ENCODE results near the gene CA7.
A peak's percentile ranks its signal among the peaks of the same experiment; 100 is the strongest.
"Not testable (repeated sequence)": the region's sequence is repeated elsewhere in the genome, so short reads cannot be mapped to it uniquely, and the experiment has no call there.

CA7 gene

DNA sequence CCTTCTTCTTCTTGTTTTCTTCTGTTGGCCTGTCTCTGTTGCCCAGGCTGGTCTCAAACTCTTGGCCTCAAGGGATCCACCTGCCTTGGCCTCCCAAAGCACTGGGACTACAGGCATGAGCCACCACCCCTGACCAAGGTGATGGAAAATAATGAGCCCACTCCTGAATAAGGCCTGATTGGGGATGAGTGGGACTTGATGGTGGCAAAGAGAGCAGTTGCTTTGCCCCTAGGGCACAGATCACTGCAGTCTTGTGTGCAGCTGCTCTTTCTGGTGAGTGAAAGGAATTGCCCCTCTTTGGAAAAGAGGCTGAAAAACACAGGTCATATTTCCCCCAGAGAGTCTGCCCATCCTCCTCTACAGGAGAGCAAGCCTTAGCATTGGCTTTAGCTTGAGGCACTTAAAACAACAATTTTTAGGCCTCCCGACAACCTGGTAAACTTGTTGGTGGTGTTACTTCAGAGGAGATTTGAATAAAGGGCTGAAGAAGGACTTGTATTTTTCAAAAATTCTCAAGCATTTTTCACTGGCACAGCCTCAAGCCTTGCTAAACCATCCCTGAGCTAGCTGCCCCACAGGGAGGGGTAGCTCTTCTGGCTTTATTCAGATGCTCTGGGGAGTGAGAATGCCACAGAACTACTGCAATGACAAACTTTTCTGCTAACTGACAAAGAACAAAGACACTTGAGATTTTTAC is 30.0 kb downstream of the CA7 start:
- peak; percentile 37 for DNase-seq

DNA sequence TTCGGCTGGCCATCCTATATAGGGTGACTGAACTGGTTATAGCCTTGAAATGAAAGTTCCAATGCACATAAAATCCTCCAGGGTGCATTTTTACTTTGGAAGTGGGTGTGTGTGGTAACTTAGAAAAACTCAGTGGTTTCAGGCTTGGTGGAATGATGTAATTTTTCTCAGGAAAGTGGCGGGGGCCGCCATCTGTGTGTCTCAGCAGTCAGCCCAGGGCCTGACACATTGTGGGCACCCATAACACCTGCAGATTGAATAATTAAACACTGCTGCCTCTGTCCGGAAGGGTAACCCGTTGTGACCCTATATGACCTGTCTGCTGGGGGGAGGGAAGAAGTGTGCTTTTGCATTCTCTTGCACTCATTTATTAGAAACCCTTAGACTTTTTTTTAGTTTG is 33.9 kb downstream of the CA7 start:
- DNase-seq = no peak

DNA sequence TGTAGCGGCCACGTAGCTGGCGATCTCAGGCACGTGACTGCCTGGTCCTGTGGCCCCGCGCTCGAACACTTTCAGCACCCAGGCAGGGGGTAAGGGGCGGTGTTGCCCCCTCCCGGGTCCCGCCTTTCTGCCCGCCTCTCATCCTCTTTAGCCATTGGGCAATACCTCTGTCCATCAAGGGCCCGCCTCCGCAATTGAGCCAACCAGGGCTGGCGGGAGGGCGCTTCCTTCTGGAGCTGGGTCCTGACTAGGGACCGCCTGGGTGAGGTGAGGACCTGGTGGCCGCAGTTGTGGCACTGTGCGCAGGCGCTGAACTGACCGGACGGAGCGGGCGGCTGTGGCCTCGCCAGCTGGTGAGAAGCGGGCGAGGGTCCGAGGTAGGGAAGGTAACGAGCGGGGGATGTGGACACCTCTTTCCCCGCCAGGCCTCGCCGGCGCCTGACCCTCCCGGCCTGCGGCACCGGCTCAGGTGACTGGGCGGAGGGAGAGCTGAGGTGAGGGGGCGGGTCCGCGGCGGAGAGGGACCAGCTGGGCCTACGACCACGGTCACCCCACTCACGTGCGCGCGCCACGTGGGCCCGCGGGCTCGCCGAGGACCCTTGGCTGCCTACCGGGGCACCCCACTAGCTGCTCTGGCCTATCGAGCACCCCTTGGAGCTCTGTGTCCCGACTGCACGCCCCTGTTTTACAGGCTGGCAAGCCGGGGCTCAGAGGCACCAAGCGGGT is 36.2 kb downstream of the CA7 start, which contains the start of gene PDP2:
PDP2 (plus strand) TSS at position 228 of the 726 bp plus-strand sequence. CDS start 3,770 bp downstream, outside the sequence.
- peak; percentile 95 for DNase-seq

DNA sequence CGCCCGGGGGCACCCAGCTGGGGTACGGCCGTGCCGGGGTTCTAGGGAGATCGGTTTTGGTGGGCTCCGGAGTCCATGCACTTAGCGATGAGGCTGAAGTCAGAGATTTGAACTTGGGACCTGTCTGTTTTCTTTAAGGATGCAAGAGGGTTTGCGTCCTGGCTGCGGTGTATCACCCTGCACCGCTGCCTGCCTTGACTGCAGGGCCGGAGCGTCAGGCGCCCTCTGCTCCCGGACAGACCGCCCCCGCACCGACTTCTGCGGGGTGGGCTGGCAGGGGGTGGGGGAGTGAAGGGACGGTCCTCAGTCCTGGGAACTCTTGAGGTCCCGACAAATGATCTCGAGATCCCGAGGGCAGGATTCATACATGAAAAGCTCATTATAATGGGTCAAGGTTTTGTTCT is 36.8 kb downstream of the CA7 start:
- DNase-seq = peak; percentile 28

DNA sequence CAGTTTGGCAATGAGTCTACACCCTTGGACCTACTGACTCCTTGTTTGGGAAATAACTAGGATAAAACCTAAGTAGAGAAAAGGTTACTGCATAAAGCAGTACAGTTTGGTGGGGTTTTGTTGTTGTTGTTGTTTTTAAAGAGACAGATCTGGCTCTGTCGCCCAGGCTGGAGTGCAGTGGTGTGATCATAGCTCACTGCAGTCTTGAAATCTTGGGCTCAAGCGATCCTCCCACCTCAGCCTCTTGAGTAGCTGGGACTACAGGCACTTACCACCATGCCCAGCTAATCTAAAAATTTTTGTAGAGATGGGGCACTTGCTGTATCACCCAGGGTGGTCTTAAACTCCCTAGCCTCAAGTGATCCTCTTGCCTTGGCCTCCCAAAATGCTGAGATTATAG is 37.3 kb downstream of the CA7 start:
- no peak for DNase-seq

DNA sequence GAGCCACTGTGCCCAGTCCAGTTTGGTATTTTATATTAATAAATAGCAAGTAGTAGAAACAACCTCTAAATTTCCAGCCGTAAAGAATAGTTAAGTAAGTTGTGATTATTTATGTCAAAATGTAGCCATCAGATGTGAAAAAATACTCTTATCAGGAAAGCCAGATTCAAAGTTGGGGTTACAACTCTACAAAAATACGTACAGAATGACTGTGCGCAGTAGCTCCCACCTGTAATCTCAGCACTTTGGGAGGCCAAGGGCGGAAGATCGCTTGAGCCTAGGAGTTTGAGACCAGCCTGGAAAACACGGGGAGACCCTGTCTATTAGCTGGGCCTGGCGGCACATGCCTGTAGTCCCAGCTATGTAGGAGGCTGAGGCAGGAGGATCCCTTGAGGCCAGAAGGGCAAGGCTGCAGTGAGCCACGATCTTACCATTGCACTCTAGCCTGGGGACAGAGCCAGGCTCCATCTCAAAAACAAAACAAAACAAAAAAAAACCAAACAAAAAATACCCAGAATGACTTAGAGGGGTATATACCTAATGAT is 37.8 kb downstream of the CA7 start:
- no peak for DNase-seq

DNA sequence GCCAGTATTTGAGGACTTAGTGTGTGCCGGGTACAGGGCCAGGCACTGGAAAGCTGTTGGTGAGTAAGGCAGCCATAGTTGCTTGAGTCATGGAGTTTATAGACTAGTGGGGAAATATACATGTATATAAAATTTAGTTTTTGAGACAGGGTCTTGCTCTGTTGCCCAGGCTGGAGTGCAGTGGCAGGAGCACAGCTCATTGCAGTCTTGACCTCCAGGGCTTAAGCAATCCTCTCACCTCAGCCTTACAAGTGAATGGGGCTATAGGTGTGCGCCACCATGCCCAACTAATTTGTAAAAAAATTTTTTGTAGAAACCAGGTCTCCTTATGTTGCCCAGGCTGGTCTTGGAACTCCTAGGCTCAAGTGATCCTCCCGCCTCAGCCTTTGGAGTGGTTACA is 38.5 kb downstream of the CA7 start:
- no peak for DNase-seq

DNA sequence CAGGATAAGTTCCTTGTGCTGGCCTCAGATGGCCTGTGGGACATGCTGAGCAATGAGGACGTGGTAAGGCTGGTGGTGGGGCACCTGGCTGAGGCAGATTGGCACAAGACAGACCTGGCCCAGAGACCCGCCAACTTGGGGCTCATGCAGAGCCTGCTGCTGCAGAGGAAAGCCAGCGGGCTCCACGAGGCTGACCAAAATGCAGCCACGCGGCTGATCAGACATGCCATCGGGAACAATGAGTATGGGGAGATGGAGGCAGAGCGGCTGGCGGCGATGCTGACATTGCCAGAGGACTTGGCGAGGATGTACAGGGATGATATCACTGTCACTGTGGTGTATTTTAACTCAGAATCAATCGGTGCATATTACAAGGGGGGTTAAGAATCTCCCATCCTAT is 41.3 kb downstream of the CA7 start:
- no peak for DNase-seq

DNA sequence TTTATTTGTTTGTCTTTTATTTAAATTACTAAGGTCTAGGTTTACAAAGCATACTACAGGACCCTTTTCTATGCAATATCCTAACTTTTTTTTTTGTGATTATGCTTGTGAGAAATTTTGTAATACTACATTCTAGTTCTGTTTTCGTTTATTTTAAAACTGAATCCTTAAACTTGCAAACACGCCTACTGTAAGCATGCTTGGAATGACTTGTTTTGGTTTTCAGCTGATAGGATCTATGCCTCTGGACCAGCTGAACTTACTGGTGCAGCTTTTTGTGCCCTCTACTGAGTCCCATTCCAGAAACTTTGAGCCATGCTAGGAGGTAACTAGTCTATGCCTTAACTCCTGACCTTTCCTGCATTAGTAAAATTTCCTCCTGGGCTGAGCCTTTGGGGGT is 42.1 kb downstream of the CA7 start:
- no peak for DNase-seq

DNA sequence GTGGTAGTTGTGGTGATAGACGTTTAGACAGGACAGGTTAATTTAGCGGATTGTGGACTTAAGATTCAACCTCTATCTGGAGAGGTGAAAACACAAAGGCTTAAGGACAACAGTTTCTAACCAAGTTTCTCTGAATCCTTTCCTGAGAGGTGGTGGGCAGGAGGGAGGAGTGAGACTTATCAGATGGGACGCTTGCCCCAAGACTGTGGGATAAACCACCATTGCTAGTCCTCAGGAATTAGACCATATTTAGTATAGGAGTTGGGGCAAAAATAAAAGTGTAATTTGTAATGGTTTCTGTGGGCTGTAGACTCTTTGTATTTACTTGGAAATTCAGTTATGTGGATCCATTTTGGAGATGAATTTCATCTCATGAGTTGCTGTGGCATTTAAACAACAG is 42.7 kb downstream of the CA7 start:
- no peak for DNase-seq

DNA sequence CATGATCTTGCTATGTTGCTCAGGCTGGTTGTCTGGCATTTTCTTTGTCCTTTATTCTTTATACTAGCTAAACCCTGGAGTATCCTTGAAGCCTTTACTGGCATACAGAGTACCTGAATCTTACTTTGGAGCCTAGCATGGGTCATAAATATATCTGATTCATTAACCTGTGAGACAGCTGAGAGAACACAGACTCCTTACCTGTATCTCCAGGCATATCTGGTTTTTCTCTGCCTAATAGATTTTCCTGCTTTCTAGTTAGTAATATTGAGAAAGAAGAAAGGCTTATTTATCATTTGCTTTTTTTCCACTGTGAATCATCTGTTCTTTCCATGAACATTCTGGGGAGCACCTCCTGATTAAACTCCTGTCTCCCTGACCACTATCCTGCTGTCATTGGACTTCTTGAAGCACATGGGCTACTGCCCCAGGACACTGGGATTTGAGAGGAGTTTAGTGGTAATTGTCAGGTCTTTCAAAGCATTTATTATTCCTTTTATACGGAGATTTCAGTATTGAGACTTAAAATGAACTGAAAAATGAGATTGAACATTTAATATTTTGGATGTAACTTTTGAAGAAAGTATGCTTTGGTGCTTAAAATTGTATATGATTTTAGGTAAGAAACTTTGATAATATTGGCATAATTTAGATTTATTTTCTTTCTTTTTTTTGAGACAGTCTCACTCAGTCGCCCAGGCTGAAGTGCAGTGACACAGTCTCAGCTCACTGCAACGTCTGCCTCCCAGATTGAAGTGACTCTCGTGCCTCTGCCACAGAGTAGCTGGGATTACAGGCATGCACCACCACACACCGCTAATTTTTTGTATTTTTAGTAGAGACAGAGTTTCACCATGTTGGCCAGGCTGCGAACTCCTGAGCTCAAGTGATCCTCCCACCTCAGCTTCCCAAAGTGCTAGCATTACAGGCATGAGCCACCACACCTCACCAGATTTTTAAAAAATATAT is 44.7 kb downstream of the CA7 start:
- DNase-seq = no peak

DNA sequence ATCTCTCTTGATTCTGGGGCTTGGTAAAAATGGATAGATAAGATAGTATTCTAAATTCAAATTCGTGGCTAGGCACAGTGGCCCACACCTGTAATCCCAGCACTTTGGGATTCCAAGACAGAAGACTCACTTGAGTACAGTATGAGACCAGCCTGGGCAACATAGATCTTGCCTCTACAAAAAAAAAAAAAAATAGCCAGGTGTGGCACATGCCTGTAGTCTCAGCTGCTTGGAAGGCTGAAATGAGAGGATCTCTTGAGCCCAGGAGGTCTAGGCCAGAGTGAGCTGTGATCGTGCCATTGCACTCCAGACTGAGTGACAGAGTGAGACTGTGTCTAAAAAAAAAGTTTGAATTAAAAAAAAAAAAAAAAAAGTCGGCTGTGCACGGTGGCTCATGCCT is 45.4 kb downstream of the CA7 start:
- no peak for DNase-seq

DNA sequence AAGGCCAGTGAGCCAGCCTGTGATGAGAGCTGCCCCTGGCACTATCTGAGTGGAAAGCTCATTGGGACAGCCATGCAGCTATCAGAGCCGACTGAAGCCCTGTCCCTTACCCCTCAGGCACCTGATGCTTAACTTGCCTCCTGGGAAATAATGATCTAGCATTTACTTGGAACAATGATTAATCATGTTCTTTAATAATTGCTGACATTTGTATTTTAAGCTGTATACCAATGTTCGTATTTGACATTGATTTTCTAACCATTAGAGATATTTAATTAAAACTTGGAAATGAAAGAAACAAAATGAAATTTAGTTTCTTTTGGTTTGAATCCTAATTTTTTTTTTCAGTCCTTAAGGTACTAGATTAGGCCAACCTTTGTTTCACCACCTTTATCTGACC is 46.6 kb downstream of the CA7 start:
- DNase-seq = no peak

DNA sequence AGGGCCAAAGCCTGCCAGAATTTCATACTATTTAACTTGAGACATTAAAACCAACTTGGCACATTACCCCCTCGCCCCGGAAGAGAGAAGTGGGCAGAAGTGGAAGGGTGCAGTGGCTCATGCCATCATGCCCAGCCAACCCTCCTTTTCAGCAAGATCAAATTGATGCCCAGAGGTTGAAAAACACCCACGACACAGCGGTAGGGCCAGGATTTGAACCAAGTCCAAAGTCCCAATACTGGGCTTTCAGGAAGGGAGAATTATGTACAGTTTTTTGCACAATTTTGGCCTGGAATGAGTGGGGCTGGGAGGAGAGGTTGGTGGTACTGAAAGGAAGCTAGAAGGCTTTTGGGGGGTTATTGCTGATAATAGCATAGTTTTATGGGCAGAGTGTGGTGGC is 47.1 kb downstream of the CA7 start:
- no peak for DNase-seq

DNA sequence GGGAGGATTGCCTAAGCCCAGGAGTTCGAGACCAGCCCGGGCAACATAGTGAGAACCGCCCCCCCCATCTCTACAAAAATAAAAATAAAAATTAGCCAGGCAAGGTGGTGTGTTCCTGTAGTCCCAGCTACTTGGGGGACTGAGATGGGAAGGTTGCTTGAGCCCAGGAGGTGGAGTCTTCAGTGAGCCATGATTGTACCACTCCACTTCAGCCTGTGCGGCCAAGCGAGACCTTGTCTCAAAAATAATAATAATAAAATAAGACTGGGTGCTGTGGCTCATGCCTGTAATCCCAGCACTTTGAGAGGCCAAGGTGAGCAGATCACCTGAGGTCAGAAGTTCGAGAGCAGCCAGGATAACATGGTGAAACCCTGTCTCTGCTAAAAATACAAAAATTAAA is 47.6 kb downstream of the CA7 start:
- DNase-seq = no peak

DNA sequence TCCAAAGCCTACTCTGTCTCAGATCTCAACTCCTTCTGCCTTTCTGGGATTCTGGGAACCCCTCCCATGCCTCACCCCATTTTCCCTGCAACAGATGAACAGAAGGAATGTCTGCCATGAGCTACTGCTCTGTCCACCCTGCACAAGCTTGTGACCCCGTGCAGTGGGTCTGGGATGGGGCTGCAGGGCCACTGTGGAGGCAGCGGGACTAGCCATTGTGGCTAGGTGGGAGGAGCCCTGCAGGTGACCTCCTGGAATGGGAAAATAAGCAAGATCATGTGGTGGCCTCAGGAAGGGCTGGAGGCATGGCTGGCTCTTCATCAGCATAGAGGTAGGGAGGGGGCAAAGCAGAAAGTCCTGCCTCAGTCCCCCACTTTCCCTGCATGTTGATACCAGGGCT is 49.8 kb downstream of the CA7 start:
- no peak for DNase-seq

DNA sequence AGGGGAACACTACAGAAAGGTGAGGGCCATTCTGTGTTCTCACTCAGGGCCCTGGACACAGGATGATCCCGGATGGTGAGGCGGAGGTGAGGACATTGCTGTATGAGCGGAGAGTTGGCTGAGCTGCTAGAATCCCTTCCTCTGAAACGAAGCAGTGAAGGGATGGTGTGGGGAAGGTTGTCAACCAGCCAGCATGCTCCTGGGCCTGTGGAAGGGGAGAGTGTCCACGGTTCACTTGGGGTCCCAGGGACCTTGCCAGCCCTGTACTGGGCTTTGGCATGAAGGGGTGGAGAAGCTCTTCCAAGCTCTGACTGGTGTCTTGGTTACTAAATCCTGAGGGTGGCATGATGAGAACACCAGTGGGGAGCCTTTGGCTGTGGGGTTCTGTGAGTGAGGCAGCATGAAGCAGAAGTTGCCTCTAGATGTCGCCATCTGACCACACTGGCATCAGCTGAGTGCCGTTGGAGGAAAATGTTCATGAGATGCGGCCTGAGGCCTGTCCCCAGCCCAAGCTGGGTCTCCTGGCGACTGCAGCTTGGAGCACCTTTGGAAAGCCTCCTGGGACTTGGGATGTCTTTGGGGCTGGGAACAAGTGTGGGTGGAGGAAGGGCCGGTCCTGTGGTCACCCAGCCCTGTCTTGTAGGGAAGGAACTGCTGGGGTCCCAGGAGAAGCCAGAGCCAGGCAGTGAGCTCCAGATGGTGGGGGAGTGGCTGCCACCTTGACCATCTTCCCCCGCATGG is 50.9 kb downstream of the CA7 start:
- DNase-seq = peak; percentile 64

DNA sequence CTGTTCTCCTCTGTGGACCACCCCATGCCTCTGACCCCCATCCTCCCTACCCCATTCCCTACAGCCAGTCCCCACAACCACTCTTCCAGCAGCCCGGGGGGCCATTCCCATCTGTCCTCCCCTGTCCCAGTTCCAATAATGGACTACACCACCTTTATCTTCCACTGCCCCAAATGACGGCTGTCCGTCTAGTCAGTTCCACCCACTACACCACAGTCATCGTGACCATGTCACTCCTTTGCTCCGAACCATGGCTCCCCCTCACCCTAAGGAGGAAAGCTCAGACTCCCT is 51.4 kb downstream of the CA7 start:
- no peak for DNase-seq

DNA sequence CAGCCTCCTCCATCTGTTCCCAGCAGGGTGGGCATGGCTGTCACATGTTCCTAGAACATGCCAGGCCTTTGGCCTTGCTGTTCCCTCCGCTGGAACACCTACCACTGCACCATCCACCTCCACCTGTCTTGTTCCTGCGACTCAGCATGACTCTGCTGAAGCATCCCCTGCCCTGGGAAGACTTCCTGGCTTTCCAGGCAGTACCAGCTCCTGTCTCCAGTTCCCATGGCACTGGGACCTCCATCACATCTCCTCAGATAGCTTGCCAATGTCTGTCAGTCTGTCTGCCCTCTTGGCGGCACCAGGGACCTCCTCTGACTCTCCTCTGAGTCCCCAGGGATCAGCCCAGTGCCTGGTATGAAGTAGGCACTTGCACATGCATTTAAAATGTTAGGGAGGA is 51.8 kb downstream of the CA7 start:
- DNase-seq = no peak

DNA sequence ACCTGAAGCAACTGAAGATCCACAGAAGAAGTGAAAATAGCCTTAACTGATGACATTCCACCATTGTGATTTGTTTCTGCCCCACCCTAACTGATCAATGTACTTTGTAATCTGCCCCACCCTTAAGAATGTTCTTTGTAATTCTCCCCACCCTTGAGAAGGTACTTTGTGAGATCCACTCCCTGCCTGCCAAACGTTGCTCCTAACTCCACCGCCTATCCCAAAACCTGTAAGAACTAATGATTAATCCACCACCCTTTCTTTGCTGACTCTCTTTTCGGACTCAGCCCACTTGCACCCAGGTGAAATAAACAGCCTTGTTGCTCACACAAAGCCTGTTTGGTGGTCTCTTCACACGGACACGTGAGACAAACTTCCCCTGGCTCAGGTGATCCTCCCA is 52.5 kb downstream of the CA7 start:
- not testable (repeated sequence) for DNase-seq

DNA sequence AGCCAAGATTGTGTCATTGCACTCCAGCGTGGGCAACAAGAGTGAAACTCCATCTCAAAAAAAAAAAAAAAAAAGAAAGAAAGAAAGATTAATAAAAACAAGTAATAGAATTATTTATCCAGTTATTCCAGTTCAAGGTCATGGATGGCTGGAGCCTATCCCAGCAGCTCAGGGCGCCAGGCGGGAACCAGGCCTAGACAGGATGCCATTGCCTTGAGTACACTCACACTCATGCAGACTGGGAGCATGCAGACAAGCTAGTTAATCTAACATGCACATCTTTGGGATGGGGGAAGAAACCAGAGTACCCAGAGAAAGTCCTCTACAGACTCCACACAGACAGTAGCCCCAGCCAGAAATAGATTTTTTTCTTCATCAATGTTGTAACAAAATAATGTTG is 54.0 kb downstream of the CA7 start:
- DNase-seq = no peak

DNA sequence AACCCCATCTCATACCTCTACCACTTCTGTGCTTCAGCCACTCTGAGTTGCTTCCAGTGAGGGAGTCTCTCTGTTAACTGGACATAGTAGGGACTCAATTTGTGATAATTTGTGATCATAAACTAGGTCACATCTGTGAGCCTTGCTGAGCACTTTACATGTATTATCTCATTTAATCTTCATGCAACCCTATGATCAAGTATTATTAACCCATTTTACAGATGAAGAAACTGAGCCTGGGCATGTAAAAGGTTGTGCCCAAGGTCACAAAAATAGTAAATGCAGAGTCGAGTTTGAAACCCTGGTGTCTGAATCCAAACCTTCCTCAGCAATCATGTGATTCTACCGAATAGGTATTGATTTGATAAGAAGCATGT is 54.7 kb downstream of the CA7 start:
- DNase-seq = no peak

Data from NCI-H69 (cell line).